Transverse colon (tissue), 4 donors: Measurements from ENCODE around the gene CALML4.

Experiments used
- CTCF ChIP-seq, 5 experiments: fragments of 200-600 bp in 3 of 5; fragments of 450-650 bp in 2 of 5; sonication (generic) in 3 of 5; IDR thresholded peaks; 1 replicate in 2 of 5; 2 replicates in 3 of 5; pipeline ENCODE4 v1.5.1; 2016 to 2017; ENCODE audit warnings: antibody characterized with exemption in 5 of 5, inconsistent platforms in 3 of 5, mild to moderate bottlenecking in 2 of 5, moderate library complexity in 1 of 5
- EP300 ChIP-seq: sonication (generic); formaldehyde crosslinking; IDR thresholded peaks from one replicate; pipeline ENCODE4 v1.6.1; 2017; ENCODE audit warnings: antibody characterized with exemption, low read depth
- POLR2A ChIP-seq: fragments of 450-650 bp; IDR thresholded peaks from one replicate; pipeline ENCODE4 v1.6.1; 2016; ENCODE audit warnings: antibody characterized with exemption, mild to moderate bottlenecking, moderate library complexity
- POLR2AphosphoS5 ChIP-seq, 3 donors: sonication (generic); formaldehyde crosslinking; IDR thresholded peaks; one replicate each; pipeline ENCODE4 v1.6.1; 2016; ENCODE audit warnings: antibody characterized with exemption in 3 of 3

GRCh38 chr15:68232937-68233336, 27.8 kb upstream of the CALML4 start:
- no peak for TF ChIP-seq EP300
- TF ChIP-seq CTCF (IDR thresholded peaks at IDR 0.05): no peak
- no peak for TF ChIP-seq POLR2A
- no peak for TF ChIP-seq POLR2AphosphoS5 (IDR thresholded peaks at IDR 0.05)
